Prostate gland (tissue), 2 donors: ENCODE measurements around the gene OR13C9. TPM values are rescaled to one million over a fixed set of nuclear protein-coding genes. Genes with fewer than 3 reads are reported as not detected.
"Not testable (repeated sequence)": the region's sequence is repeated elsewhere in the genome, so short reads cannot be mapped to it uniquely, and the experiment has no call there.

Source experiments
- DNase-seq: peaks from one replicate; pipeline ENCODE4 v3.0.0-alpha.2; 2019; ENCODE audit warnings: low spot score
- H3K27ac ChIP-seq, 2 donors: fragments of 200-600 bp; sonication (generic); 2 replicates each; pipeline ENCODE4 v1.5.1; 2017 to 2019
- H3K27me3 ChIP-seq: fragments of 200-600 bp; sonication (generic); replicated peaks from 2 replicates; pipeline ENCODE4 v1.5.1; 2019; ENCODE audit not compliant: insufficient read depth
- H3K36me3 ChIP-seq, 2 donors: fragments of 200-600 bp; sonication (generic); 1 replicate in 1 of 2; 2 replicates in 1 of 2; pipeline versions ENCODE4 v1.5.1 to v1.8.1; 2017 to 2019
- H3K4me1 ChIP-seq: fragments of 200-600 bp; sonication (generic); replicated peaks from 2 replicates; pipeline ENCODE4 v1.5.1; 2019
- H3K4me3 ChIP-seq, 2 donors: fragments of 200-600 bp; sonication (generic); 2 replicates each; pipeline ENCODE4 v1.5.1; 2017 to 2019
- H3K9me3 ChIP-seq: fragments of 200-600 bp; sonication (generic); 2 replicates; pipeline ENCODE4 v1.5.1; 2017
- POLR2A ChIP-seq: fragments of 450-650 bp; IDR thresholded peaks from one replicate; pipeline ENCODE4 v1.6.1; 2016; ENCODE audit warnings: antibody characterized with exemption, mild to moderate bottlenecking
- POLR2AphosphoS5 ChIP-seq: sonication (generic); formaldehyde crosslinking; IDR thresholded peaks from one replicate; pipeline ENCODE4 v1.6.1; 2017; ENCODE audit warnings: antibody characterized with exemption
- WGBS: methylation state at CpG from one replicate; pipeline ENCODE4 v1.1.5; 2018; 5-methylcytosine and 5-hydroxymethylcytosine counted together
- intact Hi-C: fragments of 100-400 bp; cut with DNase I; formaldehyde crosslinking; loops from one replicate; pipeline ENCODE4 v1.14.2; 2022
- total RNA-seq, 2 donors: library from RNA; depleted of rRNA; stranded (reverse); fragments of >200 nt; gene quantifications; one replicate each; pipeline ENCODE4 v1.1.0, GENCODE V29; 2016
- TF ChIP-seq, protein P1 (sequence below), 4 experiments: fragments of 200-600 bp in 2 of 4; fragments of 450-650 bp in 2 of 4; sonication (generic) in 2 of 4; IDR thresholded peaks; 1 replicate in 3 of 4; 2 replicates in 1 of 4; pipeline ENCODE4 v1.5.1; 2016 to 2019; ENCODE audit warnings: antibody characterized with exemption in 4 of 4, mild to moderate bottlenecking in 2 of 4, moderate library complexity in 2 of 4

Gene OR13C9
- total RNA-seq, 2 donors from 2014 or later: not detected

DNA sequence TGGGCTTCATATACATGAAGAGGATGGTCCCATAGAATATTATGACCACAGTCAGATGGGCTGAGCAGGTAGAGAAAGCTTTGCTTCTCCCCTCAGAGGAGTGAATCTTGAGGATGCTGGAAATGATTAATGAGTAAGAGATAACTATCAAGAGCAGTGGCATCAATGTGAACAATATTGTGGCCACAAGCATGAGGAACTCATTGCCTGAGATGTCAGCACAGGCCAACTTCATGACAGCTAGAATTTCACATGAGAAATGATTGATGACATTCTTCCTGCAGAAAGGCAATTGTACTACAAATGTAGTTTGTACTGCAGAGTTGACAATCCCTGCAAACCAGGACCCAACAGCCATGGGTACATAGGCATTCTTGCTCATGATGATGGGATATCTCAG, 586 bp downstream of the OR13C9 start:
- no peak for TF ChIP-seq POLR2AphosphoS5
- no peak for TF ChIP-seq POLR2A
- TF ChIP-seq, protein P1, sequence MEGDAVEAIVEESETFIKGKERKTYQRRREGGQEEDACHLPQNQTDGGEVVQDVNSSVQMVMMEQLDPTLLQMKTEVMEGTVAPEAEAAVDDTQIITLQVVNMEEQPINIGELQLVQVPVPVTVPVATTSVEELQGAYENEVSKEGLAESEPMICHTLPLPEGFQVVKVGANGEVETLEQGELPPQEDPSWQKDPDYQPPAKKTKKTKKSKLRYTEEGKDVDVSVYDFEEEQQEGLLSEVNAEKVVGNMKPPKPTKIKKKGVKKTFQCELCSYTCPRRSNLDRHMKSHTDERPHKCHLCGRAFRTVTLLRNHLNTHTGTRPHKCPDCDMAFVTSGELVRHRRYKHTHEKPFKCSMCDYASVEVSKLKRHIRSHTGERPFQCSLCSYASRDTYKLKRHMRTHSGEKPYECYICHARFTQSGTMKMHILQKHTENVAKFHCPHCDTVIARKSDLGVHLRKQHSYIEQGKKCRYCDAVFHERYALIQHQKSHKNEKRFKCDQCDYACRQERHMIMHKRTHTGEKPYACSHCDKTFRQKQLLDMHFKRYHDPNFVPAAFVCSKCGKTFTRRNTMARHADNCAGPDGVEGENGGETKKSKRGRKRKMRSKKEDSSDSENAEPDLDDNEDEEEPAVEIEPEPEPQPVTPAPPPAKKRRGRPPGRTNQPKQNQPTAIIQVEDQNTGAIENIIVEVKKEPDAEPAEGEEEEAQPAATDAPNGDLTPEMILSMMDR (IDR thresholded peaks at IDR 0.05): no peak
- DNase-seq: no peak
- no peaks in the 10 kb centered on the region for H3K36me3 ChIP-seq
- H3K4me1 ChIP-seq: no peaks in the 10 kb centered on the region
- no peak overlapping the region for H3K27ac ChIP-seq
- no peaks in the 10 kb centered on the region for H3K9me3 ChIP-seq
- intact Hi-C loops: no loop called here
- H3K4me3 ChIP-seq: no peak overlapping the region
- H3K27me3 ChIP-seq: no peaks in the 10 kb centered on the region

GRCh38 chr9:104611213-104611612, 6.8 kb downstream of the OR13C9 start:
- no peaks in the 10 kb centered on the region for H3K27me3 ChIP-seq
- 40% methylated on average over 2 of the region's 2 CpGs for WGBS
- no peak overlapping the region for H3K27ac ChIP-seq
- no peaks in the 10 kb centered on the region for H3K36me3 ChIP-seq
- H3K9me3 ChIP-seq: no peaks in the 10 kb centered on the region
- H3K4me1 ChIP-seq: no peaks in the 10 kb centered on the region
- TF ChIP-seq, protein P1 (IDR thresholded peaks at IDR 0.05): no peak
- TF ChIP-seq POLR2A (no peak), POLR2AphosphoS5 (no peak)
- intact Hi-C loops: no loop called here
- H3K4me3 ChIP-seq: no peak overlapping the region
- DNase-seq: no peak

GRCh38 chr9:104608336-104608735, 9.7 kb downstream of the OR13C9 start:
- no peak for DNase-seq
- H3K27me3 ChIP-seq: no peaks in the 10 kb centered on the region
- H3K27ac ChIP-seq: no peak overlapping the region
- H3K4me1 ChIP-seq: no peaks in the 10 kb centered on the region
- intact Hi-C loops: no loop called here
- H3K36me3 ChIP-seq: no peaks in the 10 kb centered on the region
- 27% methylated on average over 1 of the region's 1 CpG for WGBS
- TF ChIP-seq POLR2AphosphoS5: no peak
- TF ChIP-seq, protein P1 (IDR thresholded peaks at IDR 0.05): no peak
- TF ChIP-seq POLR2A: no peak
- H3K9me3 ChIP-seq: no peaks in the 10 kb centered on the region
- H3K4me3 ChIP-seq: no peak overlapping the region

DNA sequence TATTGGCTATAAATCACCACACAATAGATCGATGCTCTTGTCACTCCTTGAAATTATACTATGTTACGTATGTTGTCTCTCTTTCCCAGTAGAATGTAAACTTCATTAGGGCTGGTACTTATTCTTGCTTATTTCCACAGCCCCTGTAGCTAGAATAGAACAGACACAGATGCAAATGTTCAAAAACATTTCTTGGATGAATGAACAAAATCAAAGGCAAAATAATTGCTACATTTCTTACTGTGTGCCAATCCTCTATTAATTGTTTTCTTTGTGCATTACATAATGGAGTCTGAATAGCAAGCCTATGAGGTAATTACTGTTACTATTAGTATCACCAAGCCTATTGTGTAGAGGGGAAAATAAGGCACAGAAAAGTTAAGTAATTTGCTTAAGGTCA, 11.9 kb downstream of the OR13C9 start:
- H3K27me3 ChIP-seq: no peaks in the 10 kb centered on the region
- no peak overlapping the region for H3K27ac ChIP-seq
- TF ChIP-seq, protein P1 (IDR thresholded peaks at IDR 0.05): no peak
- TF ChIP-seq POLR2AphosphoS5: no peak
- TF ChIP-seq POLR2A: no peak
- no peak overlapping the region for H3K4me3 ChIP-seq
- no peaks in the 10 kb centered on the region for H3K9me3 ChIP-seq
- no peaks in the 10 kb centered on the region for H3K4me1 ChIP-seq
- WGBS: 23% methylated on average over 2 of the region's 2 CpGs
- H3K36me3 ChIP-seq: no peaks in the 10 kb centered on the region
- DNase-seq: no peak
- intact Hi-C loops: no loop called here

- H3K27me3 ChIP-seq, H3K9me3 ChIP-seq, H3K27ac ChIP-seq, H3K4me1 ChIP-seq, H3K36me3 ChIP-seq, DNase-seq, intact Hi-C loops, H3K4me3 ChIP-seq: not testable (repeated sequence)
- 58% methylated on average over 1 of the region's 1 CpG for WGBS
Observed at GRCh38 chr9:104605527-104605926, 12.5 kb downstream of the OR13C9 start, which contains the start of gene OR13C2. TSS of gene OR13C2 (minus strand) at chr9:104605627. CDS start at chr9:104605627, 0 bp downstream.
